AG09309 (cell line): ENCODE results near the gene NPB.
A peak's percentile ranks its signal among the peaks of the same experiment; 100 is the strongest.
"Not testable (repeated sequence)": the region's sequence is repeated elsewhere in the genome, so short reads cannot be mapped to it uniquely, and the experiment has no call there.

ENCODE experiments used
- DNase-seq: peaks from one replicate; pipeline ENCODE4 v3.0.0-alpha.2; 2010; ENCODE audit warnings: low read depth
- H3K4me3 ChIP-seq: 2 replicates; pipeline ENCODE4 v1.5.1; 2011; ENCODE audit warnings: mild to moderate bottlenecking, low read depth, low read length, moderate library complexity; ENCODE audit not compliant: control insufficient read depth
- CTCF ChIP-seq: IDR thresholded peaks from 2 replicates; pipeline ENCODE4 v1.5.1; 2011; ENCODE audit warnings: mild to moderate bottlenecking, low read depth, low read length, inconsistent platforms; ENCODE audit not compliant: insufficient read depth, control insufficient read depth; ENCODE audit errors: missing control alignments

The NPB gene

GRCh38 chr17:81917565-81918332 lies 15.7 kb downstream of the NPB start, which contains the start of gene SIRT7:
TSS of gene SIRT7 (minus strand) at chr17:81918176. CDS start at chr17:81918131, 45 bp downstream.
- TF ChIP-seq CTCF, result no peak
- DNase-seq, result no peak
- H3K4me3 ChIP-seq, result peak within 1 kb of the TSS; percentile 49

DNA sequence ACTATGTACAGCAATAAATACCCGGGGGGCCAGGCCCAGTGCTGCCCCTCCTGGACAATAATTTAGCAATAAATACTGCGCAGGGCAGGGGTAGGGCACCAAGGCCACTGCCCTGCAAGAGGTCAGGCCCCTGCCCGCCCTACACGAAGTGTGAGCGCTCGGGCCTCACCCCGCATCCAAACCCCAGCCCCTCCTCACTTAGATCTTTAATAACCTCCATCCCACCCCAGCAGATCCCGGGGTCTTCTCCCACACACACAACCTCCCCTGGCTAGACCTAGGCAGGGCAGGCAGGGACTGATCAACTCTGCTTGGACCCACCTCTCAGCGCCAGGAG lies 16.3 kb downstream of the NPB start:
- not testable (repeated sequence) for H3K4me3 ChIP-seq, DNase-seq

DNA sequence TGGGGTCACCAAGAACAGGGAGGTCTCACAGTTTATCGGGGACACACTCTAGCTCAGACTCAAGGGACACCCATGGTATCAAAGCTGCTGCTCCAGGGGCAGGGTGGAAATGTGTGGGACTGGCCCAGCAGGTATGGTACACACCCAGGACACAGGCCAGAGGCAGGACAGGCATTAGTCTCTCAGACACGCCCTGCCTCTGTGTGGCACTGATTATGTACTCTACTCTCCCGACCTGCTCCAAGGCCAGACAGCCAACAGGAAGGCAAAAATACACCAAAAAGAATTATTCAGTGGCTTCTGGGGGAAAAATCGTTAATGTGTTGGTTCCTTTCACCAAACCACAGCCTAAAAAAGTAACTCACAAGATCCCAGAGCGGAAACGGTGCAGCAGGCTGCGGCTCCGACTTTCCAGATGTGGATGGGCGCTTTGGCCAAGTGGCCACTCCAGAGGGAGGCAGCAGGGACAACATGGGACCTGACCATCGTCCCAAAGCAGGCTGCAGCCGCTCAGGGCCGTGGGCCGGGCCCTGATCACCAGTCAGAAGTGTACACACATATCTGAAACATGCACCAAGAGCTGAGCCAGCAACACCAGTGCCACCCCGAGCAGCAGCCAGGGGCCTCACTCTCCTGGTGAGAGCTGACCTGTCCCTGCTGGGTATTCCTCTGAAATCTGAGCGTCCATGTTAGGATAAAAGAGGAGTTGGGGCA lies 17.0 kb downstream of the NPB start:
- H3K4me3 ChIP-seq, result no peak overlapping the region
- DNase-seq, result no peak
- TF ChIP-seq CTCF, result no peak

GRCh38 chr17:81920612-81921536 lies 18.8 kb downstream of the NPB start:
- TF ChIP-seq CTCF, result no peak
- DNase-seq, result no peak
- no peak overlapping the region for H3K4me3 ChIP-seq

DNA sequence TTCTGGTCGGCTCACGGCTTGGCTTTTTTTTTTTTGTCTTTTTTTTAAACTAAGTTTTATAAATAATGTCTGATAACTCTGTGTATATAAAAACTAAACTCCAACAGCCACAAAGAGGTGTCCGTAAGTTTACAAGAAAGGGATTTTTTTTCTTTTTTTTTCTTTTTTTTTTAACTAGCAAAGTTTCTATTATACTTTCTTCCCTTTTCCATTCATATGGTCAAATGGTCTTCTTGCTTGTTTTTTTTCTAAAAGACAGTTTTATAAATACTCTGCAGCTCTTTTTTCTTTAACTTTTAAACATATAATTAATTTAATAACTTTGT lies 19.5 kb downstream of the NPB start:
- no peak for TF ChIP-seq CTCF
- H3K4me3 ChIP-seq, result no peak overlapping the region
- DNase-seq, result no peak

- no peak for DNase-seq
- no peak for TF ChIP-seq CTCF
- no peak overlapping the region for H3K4me3 ChIP-seq
Observed at GRCh38 chr17:81921996-81922565, 20.0 kb downstream of the NPB start.
